A673 (cell line): Measurements from ENCODE around the gene SFXN5.

Experiments used
- EZH2 ChIP-seq: fragments of 200-600 bp; sonication (generic); IDR thresholded peaks from 2 replicates; pipeline ENCODE4 v1.6.1; 2017; ENCODE audit warnings: borderline replicate concordance, low read depth, mild to moderate bottlenecking, mixed read lengths, antibody characterized with exemption, low read length; ENCODE audit not compliant: poor library complexity, severe bottlenecking
- TF ChIP-seq, protein P1 (sequence below): fragments of 300-800, 200-600 bp; sonication (generic); conservative IDR thresholded peaks from 2 replicates; pipeline ENCODE4 v1.5.1; 2017; ENCODE audit warnings: low read depth, mild to moderate bottlenecking, antibody characterized with exemption, low read length, moderate library complexity, mixed read lengths

DNA sequence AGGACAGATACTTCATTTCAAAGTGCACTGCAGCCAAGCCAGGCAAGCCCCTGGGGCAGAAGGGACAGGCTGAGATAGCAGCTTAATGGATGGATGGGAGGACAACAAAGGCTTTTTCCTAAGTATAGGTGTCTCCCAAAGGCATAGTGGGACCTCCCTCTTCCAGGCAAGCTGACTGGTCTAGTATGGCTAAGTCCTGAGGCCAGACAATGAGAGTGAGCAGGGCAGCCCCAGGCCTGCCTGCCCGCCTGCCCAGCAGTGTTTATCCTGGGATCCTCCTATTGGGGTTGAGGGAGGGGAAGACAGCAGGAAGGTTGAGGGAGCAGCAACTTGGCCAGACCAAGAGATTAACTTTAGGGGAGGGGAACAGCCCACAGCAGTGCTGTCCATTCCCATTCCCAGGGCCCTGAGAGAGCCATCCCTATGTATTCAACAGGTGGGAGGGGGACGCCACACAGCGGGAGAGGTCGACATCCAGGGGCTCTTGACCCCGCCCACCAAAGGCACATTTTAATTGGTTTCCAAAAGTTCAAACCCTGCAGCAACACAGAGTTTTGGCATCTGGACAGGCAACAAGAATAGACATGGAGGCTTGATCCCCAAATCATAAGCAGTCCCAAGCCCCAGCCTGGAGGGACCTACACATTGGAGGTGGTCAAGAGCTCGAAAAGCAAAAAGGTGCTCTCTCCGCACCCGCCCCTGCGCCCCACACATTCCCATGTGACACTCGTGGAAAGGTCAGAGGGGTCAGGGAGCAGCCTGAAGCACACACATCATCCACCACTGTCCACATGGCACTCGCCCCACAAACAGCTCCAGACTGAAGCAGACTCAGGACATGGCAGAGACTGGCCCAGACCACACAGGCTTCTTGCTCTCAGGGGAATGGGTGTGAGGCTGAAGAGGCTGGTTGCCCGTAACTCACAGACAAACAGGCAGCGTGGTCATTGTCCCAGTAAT lies 2.9 kb upstream of the SFXN5 start:
- TF ChIP-seq, protein P1, sequence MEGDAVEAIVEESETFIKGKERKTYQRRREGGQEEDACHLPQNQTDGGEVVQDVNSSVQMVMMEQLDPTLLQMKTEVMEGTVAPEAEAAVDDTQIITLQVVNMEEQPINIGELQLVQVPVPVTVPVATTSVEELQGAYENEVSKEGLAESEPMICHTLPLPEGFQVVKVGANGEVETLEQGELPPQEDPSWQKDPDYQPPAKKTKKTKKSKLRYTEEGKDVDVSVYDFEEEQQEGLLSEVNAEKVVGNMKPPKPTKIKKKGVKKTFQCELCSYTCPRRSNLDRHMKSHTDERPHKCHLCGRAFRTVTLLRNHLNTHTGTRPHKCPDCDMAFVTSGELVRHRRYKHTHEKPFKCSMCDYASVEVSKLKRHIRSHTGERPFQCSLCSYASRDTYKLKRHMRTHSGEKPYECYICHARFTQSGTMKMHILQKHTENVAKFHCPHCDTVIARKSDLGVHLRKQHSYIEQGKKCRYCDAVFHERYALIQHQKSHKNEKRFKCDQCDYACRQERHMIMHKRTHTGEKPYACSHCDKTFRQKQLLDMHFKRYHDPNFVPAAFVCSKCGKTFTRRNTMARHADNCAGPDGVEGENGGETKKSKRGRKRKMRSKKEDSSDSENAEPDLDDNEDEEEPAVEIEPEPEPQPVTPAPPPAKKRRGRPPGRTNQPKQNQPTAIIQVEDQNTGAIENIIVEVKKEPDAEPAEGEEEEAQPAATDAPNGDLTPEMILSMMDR: no peak
- no peak for TF ChIP-seq EZH2
